ENCODE data around the gene AUH.

The AUH gene

DNA sequence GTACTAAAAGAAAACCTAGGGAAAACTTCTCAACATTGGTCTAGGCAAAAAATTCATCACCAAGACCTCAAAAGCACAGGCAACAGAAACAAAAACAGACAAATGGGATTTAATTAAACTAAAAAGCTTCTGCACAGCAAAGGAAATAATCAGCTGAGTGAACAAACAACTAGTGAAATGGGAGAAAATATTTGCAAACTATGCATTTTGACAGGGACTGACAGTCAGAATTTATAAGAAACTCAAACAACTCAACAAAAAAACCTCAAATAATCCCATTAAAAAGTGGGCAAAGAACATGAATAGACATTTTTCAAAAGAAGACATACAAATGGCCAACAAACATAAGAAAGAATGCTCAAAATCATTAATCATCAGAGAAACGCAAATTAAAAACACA, 189.4 kb downstream of the AUH start:
- no peak overlapping the region for H3K4me3 ChIP-seq (ENCODE audit: low read depth, low read length)
- TF ChIP-seq, protein P1, sequence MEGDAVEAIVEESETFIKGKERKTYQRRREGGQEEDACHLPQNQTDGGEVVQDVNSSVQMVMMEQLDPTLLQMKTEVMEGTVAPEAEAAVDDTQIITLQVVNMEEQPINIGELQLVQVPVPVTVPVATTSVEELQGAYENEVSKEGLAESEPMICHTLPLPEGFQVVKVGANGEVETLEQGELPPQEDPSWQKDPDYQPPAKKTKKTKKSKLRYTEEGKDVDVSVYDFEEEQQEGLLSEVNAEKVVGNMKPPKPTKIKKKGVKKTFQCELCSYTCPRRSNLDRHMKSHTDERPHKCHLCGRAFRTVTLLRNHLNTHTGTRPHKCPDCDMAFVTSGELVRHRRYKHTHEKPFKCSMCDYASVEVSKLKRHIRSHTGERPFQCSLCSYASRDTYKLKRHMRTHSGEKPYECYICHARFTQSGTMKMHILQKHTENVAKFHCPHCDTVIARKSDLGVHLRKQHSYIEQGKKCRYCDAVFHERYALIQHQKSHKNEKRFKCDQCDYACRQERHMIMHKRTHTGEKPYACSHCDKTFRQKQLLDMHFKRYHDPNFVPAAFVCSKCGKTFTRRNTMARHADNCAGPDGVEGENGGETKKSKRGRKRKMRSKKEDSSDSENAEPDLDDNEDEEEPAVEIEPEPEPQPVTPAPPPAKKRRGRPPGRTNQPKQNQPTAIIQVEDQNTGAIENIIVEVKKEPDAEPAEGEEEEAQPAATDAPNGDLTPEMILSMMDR (IDR thresholded peaks at IDR 0.05; ENCODE audit: low read depth, low read length, missing control alignments): no peak

DNA sequence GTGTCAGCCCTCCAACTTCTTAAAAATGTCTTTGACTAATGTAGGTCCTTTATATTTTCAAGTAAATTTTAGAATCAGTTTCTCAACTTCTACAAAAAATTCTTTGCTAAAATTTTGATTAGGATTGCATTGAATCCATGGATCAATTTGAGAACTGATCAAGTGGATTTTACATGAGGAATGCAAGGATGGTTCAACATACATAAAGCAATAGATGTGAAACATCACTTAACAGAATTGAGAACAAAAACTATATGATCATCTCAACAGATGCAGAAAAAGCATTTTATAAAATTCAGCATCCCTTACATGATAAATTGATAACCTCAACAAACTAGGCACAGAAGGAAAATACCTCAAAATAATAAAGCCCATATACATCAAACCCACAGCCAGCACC, 190.8 kb downstream of the AUH start:
- TF ChIP-seq, protein P1 (IDR thresholded peaks at IDR 0.05; ENCODE audit: low read depth, low read length, missing control alignments): no peak
- H3K4me3 ChIP-seq (ENCODE audit: low read depth, low read length): no peak overlapping the region
- no peak for DNase-seq (ENCODE audit: low read depth)

More for the DNA sequence above, 189.4 kb downstream of the AUH start:
- no peak for DNase-seq (ENCODE audit: low read depth)

DNA sequence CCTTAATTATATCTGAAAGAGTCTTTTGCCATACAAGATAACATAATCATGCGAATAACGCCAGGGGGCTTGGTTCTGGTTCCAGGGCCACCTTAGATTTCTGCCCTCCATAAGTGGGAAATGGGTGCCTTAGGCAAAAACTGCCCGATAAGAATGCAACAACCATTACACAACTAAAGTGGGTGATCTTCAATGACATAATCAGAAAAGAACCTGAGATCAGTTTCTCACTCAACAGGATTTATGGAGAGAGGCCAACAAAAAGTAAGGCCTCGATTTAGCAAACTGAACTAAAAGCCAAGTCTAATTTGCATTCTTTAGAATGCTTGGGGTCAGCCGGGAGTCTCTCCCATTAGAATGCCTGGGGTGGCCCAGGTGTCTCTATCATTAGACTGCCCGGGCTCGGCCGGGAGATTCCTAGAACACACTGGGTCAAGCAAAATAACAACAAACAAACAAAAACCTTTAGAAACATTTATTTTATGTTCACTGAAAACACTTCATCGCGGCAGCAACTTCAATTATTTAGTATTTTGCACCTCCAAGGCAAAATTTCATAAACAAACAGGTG, 194.8 kb downstream of the AUH start:
- DNase-seq (ENCODE audit: low read depth): no peak
- TF ChIP-seq, protein P1 (IDR thresholded peaks at IDR 0.05; ENCODE audit: low read depth, low read length, missing control alignments): no peak
- H3K4me3 ChIP-seq (ENCODE audit: low read depth, low read length): no peak overlapping the region

DNA sequence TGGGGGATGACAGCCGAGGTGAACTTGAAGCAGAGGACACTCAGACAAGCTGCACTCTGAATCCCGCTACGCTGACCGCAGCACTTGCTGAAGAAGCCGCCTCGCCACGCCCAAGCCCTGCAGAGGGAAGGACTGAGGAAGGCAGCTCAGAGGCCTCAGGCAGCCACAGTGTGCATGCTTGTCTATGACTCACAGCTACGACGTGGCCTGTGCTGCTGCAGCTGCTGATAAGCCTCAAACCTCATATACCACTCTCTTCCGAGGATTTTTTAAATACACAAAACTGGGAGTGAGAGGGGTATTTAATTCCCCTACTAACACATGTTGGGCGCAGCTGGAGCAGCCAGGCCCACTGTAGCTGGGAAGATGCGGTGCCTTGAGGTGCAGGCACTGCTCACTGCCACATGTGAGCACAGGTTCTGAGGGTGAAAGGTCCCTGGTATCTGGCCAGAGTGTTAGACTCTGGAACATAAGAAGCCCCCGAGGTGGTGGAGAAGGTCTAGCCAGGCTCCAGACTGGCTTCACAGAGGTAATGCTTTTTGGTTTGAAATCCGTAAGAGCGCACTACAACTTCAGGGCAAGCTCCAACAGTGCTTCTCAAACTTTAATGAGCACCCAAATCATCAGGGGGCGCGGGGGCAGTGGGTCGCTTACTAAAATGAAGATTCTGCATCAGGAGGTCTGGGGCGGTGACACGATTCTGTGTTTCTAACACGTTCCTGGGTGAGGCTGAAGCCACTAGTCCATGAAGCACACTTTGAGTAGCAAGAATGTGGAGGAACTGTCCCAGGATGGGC, 196.8 kb downstream of the AUH start:
- no peak overlapping the region for H3K4me3 ChIP-seq (ENCODE audit: low read depth, low read length)
- TF ChIP-seq, protein P1 (IDR thresholded peaks at IDR 0.05; ENCODE audit: low read depth, low read length, missing control alignments): no peak
- DNase-seq (ENCODE audit: low read depth): no peak

All from GM12864 (cell line).